Caco-2 (cell line): ENCODE data around the gene PRRC1. TPM values are rescaled to one million over a fixed set of nuclear protein-coding genes. Genes with fewer than 3 reads are reported as not detected.

ENCODE experiments used
- BruUV-seq: library from RNA; stranded (reverse); fragments of 400-500 nt; replicated peaks from 2 replicates; lab custom pipeline; 2021; lab: Mats Ljungman, UMichigan
- CTCF ChIA-PET: fragments of 300-600 bp; sonication (Branson Sonifier 250); formaldehyde crosslinking; loops from one replicate; lab custom pipeline; 2022; ENCODE audit warnings: antibody characterized with exemption; lab: Charles Lee
- POLR2A ChIA-PET: fragments of 300-600 bp; sonication (Branson Sonifier 250); formaldehyde crosslinking; loops from one replicate; lab custom pipeline; 2022; ENCODE audit warnings: antibody characterized with exemption; lab: Charles Lee
- DNase-seq, 2 experiments: peaks; one replicate each; pipeline versions ENCODE4 v3.0.0 to v3.0.0-alpha.2; 2020 to 2022
- H3K27me3 ChIP-seq: replicated peaks from 2 replicates; pipeline ENCODE4 v1.6.0; 2011; ENCODE audit warnings: low read length; ENCODE audit not compliant: control insufficient read depth, insufficient read depth
- H3K36me3 ChIP-seq: 2 replicates; pipeline ENCODE4 v1.5.1; 2011; ENCODE audit warnings: low read length; ENCODE audit not compliant: control insufficient read depth, insufficient read depth
- H3K4me1 ChIP-seq: fragments of 250-450 bp; sonication (Bioruptor Pico); 2 replicates; pipeline ENCODE4 v1.5.1; 2020; ENCODE audit warnings: mild to moderate bottlenecking
- H3K4me3 ChIP-seq: 2 replicates; pipeline ENCODE4 v1.5.1; 2011; ENCODE audit warnings: low read depth, mild to moderate bottlenecking, control low read depth, low read length
- H3K9me3 ChIP-seq: fragments of 250-450 bp; sonication (Bioruptor Pico); 2 replicates; pipeline ENCODE4 v1.5.1; 2020; ENCODE audit warnings: mild to moderate bottlenecking, moderate library complexity
- H3K27ac Mint-ChIP-seq: one replicate; pipeline ENCODE4 v1.8.0; 2022; ENCODE audit warnings: mixed read lengths; ENCODE audit not compliant: unreplicated experiment
- H3K27me3 Mint-ChIP-seq: one replicate; pipeline ENCODE4 v1.8.0; 2022; ENCODE audit warnings: mixed read lengths; ENCODE audit not compliant: insufficient read depth, unreplicated experiment
- H3K36me3 Mint-ChIP-seq: one replicate; pipeline ENCODE4 v1.8.0; 2022; ENCODE audit warnings: mild to moderate bottlenecking, mixed read lengths; ENCODE audit not compliant: insufficient read depth, unreplicated experiment
- H3K4me1 Mint-ChIP-seq: one replicate; pipeline ENCODE4 v1.8.0; 2022; ENCODE audit warnings: low read depth, mixed read lengths; ENCODE audit not compliant: unreplicated experiment
- H3K4me3 Mint-ChIP-seq: one replicate; pipeline ENCODE4 v1.8.0; 2022; ENCODE audit warnings: mild to moderate bottlenecking, moderate library complexity, mixed read lengths; ENCODE audit not compliant: unreplicated experiment
- H3K9me3 Mint-ChIP-seq: one replicate; pipeline ENCODE4 v1.8.0; 2022; ENCODE audit warnings: mixed read lengths; ENCODE audit not compliant: unreplicated experiment
- CTCF ChIP-seq, 2 experiments: fragments of 200-600 bp in 1 of 2; IDR thresholded peaks; 1 replicate in 1 of 2; 2 replicates in 1 of 2; pipeline versions ENCODE4 v1.5.1 to v1.8.0; 2011 to 2022; ENCODE audit warnings: antibody characterized with exemption in 1 of 2, control low read depth in 1 of 2, inconsistent platforms in 1 of 2, low read depth in 1 of 2, low read length in 1 of 2, mild to moderate bottlenecking in 1 of 2, moderate library complexity in 1 of 2; ENCODE audit not compliant: insufficient read depth in 1 of 2, severe bottlenecking in 1 of 2, unreplicated experiment in 1 of 2
- intact Hi-C: fragments of 100-400 bp; cut with micrococcal nuclease; formaldehyde crosslinking; loops from one replicate; pipeline ENCODE4 v1.10.0; 2022; ENCODE audit not compliant: unreplicated experiment
- total RNA-seq: library from RNA; stranded (reverse); gene quantifications from 2 replicates; pipeline ENCODE4 v1.2.3, GENCODE V29; 2022

PRRC1 gene
- total RNA-seq, 1 experiment from 2014 or later = 81.7 TPM

GRCh38 chr5:127513408-127513970 is 4.0 kb upstream of the PRRC1 start:
- Histone ChIP-seq H3K36me3 (no peaks in the 10 kb centered on the region), H3K4me3 (no peak overlapping the region), H3K9me3 (no peaks in the 10 kb centered on the region), H3K27me3 (no peaks in the 10 kb centered on the region; the same call in 1 of the 2 replicates), H3K4me1 (no peaks in the 10 kb centered on the region)
- POLR2A ChIA-PET = no interaction called here
- H3K4me3 Mint-ChIP-seq = no peak overlapping the region
- TF ChIP-seq CTCF (IDR thresholded peaks at IDR 0.05; ENCODE audit: insufficient read depth in 1 of 2, low read depth in 1 of 2, low read length in 1 of 2, severe bottlenecking in 1 of 2, unreplicated experiment in 1 of 2) = no peak
- H3K4me1 Mint-ChIP-seq = no peaks in the 10 kb centered on the region
- H3K27ac Mint-ChIP-seq = no peak overlapping the region
- BruUV-seq = no TSS peak
- H3K27me3 Mint-ChIP-seq = peaks cover 13% of the 10 kb centered on the region
- DNase-seq = no peak
- intact Hi-C loops = no loop called here
- no peaks in the 10 kb centered on the region for H3K9me3 Mint-ChIP-seq
- no peaks in the 10 kb centered on the region for H3K36me3 Mint-ChIP-seq
- CTCF ChIA-PET = no interaction called here

GRCh38 chr5:127514816-127515215 is 2.6 kb upstream of the PRRC1 start:
- no peak for DNase-seq
- H3K36me3 ChIP-seq = no peaks in the 10 kb centered on the region
- intact Hi-C loops = no loop called here
- H3K4me1 ChIP-seq = peaks cover 4% of the 10 kb centered on the region; the same call in 1 of the 2 replicates
- H3K4me3 ChIP-seq = no peak overlapping the region
- POLR2A ChIA-PET = no interaction called here
- H3K9me3 ChIP-seq = no peaks in the 10 kb centered on the region
- Mint-ChIP-seq H3K4me3 (no peak overlapping the region), H3K27ac (no peak overlapping the region), H3K36me3 (peaks cover 6% of the 10 kb centered on the region), H3K4me1 (peaks cover 9% of the 10 kb centered on the region), H3K27me3 (peaks cover 10% of the 10 kb centered on the region), H3K9me3 (peaks cover 1% of the 10 kb centered on the region)
- BruUV-seq = no TSS peak
- CTCF ChIA-PET = no interaction called here
- H3K27me3 ChIP-seq = no peaks in the 10 kb centered on the region
- TF ChIP-seq CTCF (IDR thresholded peaks at IDR 0.05; ENCODE audit: insufficient read depth in 1 of 2, low read depth in 1 of 2, low read length in 1 of 2, severe bottlenecking in 1 of 2, unreplicated experiment in 1 of 2) = no peak

- Mint-ChIP-seq H3K9me3 (peaks cover 12% of the 10 kb centered on the region), H3K27me3 (peaks cover 9% of the 10 kb centered on the region), H3K4me3 (no peak overlapping the region), H3K27ac (no peak overlapping the region), H3K36me3 (peaks cover 17% of the 10 kb centered on the region), H3K4me1 (peaks cover 13% of the 10 kb centered on the region)
- ChIA-PET CTCF (interaction anchor here (0.6 kb wide), 1 partner anchor 909 kb away, joined by 4 read pairs; no protein-coding TSS in a partner anchor), POLR2A (no interaction called here)
- Histone ChIP-seq H3K27me3 (no peaks in the 10 kb centered on the region), H3K36me3 (no peaks in the 10 kb centered on the region), H3K9me3 (peaks cover 2% of the 10 kb centered on the region), H3K4me3 (no peak overlapping the region), H3K4me1 (peaks cover 4% of the 10 kb centered on the region; the same call in 1 of the 2 replicates)
- no peak for DNase-seq
- BruUV-seq = no TSS peak
- TF ChIP-seq CTCF (IDR thresholded peaks at IDR 0.05; ENCODE audit: insufficient read depth in 1 of 2, low read depth in 1 of 2, low read length in 1 of 2, severe bottlenecking in 1 of 2, unreplicated experiment in 1 of 2) = no peak
- intact Hi-C loops = no loop called here
Measured at GRCh38 chr5:127515693-127516440, 1.6 kb upstream of the PRRC1 start.
